ENCODE measurements around the gene LLPH.

The LLPH gene

DNA sequence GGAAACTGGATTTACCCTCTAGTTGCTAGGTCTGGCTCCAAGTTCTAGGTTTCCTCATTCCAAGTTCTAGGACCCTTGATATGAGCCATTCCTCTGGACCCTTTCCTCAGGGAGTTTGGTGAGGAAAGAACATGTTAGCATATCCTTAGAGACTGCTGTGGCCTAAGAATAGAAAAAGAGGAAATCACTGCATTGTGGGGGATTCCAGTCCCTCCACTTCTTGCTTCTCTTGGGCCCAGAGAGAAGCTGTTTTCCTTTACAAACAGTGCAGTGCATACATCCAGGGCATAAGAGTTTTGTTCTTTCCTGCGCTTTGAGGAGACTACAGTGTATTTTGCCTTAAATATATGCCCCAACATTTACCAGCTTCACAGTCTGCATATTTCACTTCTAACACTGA lies 59.0 kb downstream of the LLPH start:
- TF ChIP-seq, protein P1, sequence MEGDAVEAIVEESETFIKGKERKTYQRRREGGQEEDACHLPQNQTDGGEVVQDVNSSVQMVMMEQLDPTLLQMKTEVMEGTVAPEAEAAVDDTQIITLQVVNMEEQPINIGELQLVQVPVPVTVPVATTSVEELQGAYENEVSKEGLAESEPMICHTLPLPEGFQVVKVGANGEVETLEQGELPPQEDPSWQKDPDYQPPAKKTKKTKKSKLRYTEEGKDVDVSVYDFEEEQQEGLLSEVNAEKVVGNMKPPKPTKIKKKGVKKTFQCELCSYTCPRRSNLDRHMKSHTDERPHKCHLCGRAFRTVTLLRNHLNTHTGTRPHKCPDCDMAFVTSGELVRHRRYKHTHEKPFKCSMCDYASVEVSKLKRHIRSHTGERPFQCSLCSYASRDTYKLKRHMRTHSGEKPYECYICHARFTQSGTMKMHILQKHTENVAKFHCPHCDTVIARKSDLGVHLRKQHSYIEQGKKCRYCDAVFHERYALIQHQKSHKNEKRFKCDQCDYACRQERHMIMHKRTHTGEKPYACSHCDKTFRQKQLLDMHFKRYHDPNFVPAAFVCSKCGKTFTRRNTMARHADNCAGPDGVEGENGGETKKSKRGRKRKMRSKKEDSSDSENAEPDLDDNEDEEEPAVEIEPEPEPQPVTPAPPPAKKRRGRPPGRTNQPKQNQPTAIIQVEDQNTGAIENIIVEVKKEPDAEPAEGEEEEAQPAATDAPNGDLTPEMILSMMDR (IDR thresholded peaks at IDR 0.05; ENCODE audit: low read depth, low read length), result no peak
- DNase-seq (ENCODE audit: low read depth in 2 of 2), result no peak
- no peak overlapping the region for H3K4me3 ChIP-seq (replicated peaks in 1 of 2; ENCODE audit: low read depth in 2 of 2, low read length in 2 of 2)

DNA sequence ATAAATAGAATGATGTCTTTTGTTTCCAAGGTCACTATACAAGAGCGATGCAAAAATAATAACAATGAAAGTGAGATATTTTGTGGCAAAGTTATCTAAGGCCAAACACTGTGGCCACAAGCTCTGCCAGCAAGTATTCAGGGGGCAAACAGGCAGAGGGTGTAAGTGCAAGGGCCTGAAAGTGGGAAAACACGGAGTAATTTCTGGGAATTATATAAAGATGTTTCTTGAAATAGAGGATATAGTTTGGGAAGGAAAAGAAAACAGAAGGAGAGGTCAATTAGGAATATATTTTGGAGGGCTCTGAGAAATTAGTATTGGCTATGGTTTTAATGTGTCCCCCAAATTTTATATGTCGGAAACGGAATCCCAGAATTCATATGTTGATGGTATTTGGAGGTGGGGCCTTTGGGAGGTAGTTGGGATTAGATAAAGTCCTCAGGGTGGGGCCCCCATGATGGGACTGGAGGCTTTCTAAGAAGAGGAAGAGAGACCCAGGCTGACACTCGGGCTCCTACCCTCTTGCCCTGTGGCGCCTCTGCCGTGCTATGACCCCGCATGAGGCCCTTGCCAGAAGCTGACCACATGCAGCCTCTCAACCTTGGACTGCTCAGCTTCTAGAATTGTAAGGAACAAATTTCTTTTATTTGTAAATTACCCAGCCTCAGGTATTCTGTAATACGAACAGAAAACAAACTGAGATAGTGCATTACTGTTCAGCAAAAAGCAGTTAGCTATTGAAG lies 60.0 kb downstream of the LLPH start:
- DNase-seq (ENCODE audit: low read depth in 2 of 2), result no peak
- H3K4me3 ChIP-seq (replicated peaks in 1 of 2; ENCODE audit: low read depth in 2 of 2, low read length in 2 of 2), result no peak overlapping the region
- TF ChIP-seq, protein P1 (IDR thresholded peaks at IDR 0.05; ENCODE audit: low read depth, low read length), result no peak

DNA sequence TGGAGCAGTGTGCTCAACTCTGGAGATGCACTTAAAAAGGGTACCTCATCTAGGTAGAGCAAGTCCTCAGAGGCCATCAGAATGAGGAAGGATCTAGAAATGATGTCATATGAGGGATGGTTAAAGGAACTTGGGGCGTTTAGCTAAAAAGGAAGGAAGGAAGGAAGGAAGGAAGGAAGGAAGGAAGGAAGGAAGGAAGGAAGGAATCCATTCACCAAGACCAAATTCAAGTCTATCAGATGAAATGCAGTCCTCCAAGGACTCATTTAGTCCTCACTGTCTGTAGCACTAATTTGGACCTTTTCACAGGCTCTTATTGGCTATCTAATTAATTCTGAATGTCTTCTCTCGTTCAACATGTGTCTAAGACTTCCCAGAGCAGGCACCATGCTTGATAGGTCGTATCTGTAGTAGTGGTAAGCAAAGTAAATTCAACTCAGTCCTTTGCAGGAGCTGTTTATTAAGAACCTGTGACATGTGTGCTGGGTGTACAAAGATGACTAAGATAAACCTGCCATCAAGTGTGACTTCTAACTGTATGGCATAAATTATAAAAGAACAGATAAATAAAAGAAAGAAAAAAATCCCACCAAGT lies 63.5 kb downstream of the LLPH start:
- no peak for DNase-seq (ENCODE audit: low read depth in 2 of 2)
- TF ChIP-seq, protein P1 (IDR thresholded peaks at IDR 0.05; ENCODE audit: low read depth, low read length), result no peak
- no peak overlapping the region for H3K4me3 ChIP-seq (replicated peaks in 1 of 2; ENCODE audit: low read depth in 2 of 2, low read length in 2 of 2)

Data from cardiac fibroblast (primary cell).